ENCODE measurements around the gene SH2D3C.

The SH2D3C gene

DNA sequence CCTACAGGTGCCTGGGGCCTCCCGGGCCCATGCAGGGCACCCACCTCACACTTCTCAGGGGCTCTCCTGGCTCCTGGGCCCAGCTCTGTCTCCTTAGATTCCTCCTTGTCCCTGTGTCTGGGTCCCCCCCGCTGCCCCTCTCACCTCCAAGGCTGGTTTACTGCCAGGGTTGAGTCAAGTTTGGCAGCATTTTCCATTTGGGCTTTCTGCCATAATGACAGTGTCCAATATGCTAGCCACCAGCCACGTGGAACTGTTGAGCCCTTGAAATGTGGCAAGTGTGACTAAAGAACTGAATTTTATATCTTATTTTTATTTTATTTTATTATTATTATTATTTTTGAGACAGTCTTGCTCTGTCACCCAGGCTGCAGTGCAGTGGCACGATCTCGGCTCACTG is 60.7 kb downstream of the SH2D3C start:
- H3K4me1 ChIP-seq (ENCODE audit: control insufficient read depth, low read depth, low read length) = peaks cover 8% of the 10 kb centered on the region
- no peak overlapping the region for H3K4me3 ChIP-seq (ENCODE audit: low read length)
- H3K27me3 ChIP-seq (ENCODE audit: control insufficient read depth, insufficient read depth, low read length) = peaks cover 5% of the 10 kb centered on the region
- no peaks in the 10 kb centered on the region for H3K9me3 ChIP-seq (ENCODE audit: control insufficient read depth, low read depth, low read length)
- H3K36me3 ChIP-seq (ENCODE audit: control insufficient read depth, low read depth, low read length) = no peaks in the 10 kb centered on the region
- H3K9ac ChIP-seq (ENCODE audit: low read length) = no peak overlapping the region
- H3K27ac ChIP-seq (ENCODE audit: low read length) = no peak overlapping the region

DNA sequence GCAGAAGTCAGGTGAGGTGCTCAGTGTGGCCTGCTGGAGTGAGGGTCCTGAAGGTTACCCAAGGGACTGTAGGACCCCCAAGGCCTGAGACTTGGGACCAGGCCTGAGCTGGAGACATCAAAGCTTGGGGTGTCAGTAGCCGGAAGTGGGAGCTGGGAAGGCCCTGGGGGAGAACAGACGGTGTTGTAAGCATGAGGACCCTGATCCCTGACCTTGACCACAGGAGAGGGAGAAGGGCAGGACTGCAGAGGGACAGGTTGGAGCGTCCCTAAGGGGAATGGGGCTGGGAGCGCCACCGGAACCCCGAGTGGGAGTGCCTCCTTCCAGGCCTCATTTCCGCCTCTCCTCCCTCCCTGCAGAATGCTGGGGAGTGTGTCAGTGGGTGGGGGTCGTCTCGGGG is 62.1 kb downstream of the SH2D3C start:
- Histone ChIP-seq H3K9ac (ENCODE audit: low read length) (peak overlapping the region; percentile 42), H3K4me1 (ENCODE audit: control insufficient read depth, low read depth, low read length) (peaks cover 8% of the 10 kb centered on the region), H3K27me3 (ENCODE audit: control insufficient read depth, insufficient read depth, low read length) (peaks cover 5% of the 10 kb centered on the region), H3K36me3 (ENCODE audit: control insufficient read depth, low read depth, low read length) (no peaks in the 10 kb centered on the region), H3K9me3 (ENCODE audit: control insufficient read depth, low read depth, low read length) (no peaks in the 10 kb centered on the region), H3K27ac (ENCODE audit: low read length) (no peak overlapping the region), H3K4me3 (ENCODE audit: low read length) (peak overlapping the region; percentile 82)

DNA sequence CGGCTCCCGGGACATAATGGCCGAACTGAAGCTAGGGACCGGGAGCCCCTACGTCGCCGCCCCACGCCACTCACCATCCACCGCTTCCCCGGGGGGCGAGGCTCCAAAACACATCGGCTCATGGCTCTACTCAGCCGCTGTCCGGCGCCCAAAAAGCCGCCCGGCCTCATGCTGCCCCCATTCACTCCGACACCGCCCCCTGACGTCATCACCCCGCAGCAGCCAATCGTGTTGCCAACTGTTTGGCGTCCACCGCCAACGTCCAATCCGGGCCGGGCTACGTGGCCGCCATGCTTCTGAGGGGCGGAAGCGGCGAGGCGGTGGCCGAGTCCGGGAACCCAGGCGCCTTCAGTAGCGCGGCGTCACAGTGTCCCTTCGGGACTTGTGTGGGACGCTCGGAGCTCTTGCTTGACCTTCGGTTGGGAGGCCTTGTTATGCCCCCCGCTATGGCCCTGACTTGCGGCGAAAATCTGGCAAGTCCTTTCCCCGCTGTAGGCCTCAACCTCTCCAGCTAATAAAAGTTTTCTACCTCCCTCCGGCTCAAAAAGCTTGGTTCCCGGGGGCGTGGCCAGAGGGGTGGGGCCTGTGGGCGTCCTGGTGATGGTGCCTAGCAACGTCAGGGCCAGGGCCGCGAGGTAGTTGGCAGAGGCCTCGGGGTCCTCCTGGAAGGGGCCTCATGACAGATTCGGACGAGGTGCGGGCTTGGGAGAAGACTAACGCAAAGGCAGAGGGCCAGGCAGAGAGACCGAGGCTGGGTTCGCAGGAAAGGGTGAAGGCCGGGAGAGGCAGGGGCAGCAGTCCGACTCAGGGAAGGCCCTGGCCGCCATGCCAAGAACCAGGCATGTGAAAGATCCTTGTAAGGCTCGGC is 62.8 kb downstream of the SH2D3C start, which contains the start of the genes PTRH1 and TTC16:
Gene PTRH1 (minus strand): TSS at position 194 of the 868 bp plus-strand sequence. CDS start 24 bp downstream, at position 170.
Gene TTC16 (plus strand): TSS at position 610 of the 868 bp plus-strand sequence. CDS start 67 bp downstream, at position 677.
- Histone ChIP-seq H3K9ac (ENCODE audit: low read length) (peak within 1 kb of the TSS; percentile 42), H3K4me1 (ENCODE audit: control insufficient read depth, low read depth, low read length) (peaks cover 5% of the 10 kb centered on the region), H3K4me3 (ENCODE audit: low read length) (peak within 1 kb of the TSS; percentile 82), H3K27ac (ENCODE audit: low read length) (no peak within 1 kb of the TSS), H3K36me3 (ENCODE audit: control insufficient read depth, low read depth, low read length) (no peaks in the 10 kb centered on the region), H3K9me3 (ENCODE audit: control insufficient read depth, low read depth, low read length) (no peaks in the 10 kb centered on the region), H3K27me3 (ENCODE audit: control insufficient read depth, insufficient read depth, low read length) (peaks cover 5% of the 10 kb centered on the region)

DNA sequence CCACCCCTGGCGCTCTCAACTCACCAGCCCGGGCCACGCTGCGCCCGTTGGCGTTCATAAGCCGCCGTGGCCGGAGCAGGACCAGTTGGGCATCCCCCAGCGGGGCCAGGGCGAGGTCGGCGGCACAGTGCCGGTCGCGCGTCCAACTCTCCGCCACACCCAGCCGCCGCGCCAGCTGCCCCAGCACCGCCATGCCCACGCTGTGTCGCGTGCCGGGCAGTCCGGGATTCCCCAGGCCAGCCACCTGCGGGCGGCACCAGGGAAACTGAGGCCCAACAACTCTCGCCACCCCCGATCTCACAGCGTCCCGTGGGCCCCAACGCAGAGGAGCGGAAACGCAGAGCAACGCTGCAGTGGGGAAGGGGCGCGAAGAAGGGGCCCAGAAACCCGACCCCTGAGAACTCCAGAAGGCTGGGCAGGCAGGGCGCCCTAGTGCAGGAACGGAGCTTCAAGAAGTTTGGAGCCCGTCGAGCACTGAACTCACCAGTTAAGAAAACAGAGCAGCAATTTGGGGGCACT is 63.5 kb downstream of the SH2D3C start:
- Histone ChIP-seq H3K27ac (ENCODE audit: low read length) (no peak overlapping the region), H3K36me3 (ENCODE audit: control insufficient read depth, low read depth, low read length) (no peaks in the 10 kb centered on the region), H3K9me3 (ENCODE audit: control insufficient read depth, low read depth, low read length) (no peaks in the 10 kb centered on the region), H3K4me1 (ENCODE audit: control insufficient read depth, low read depth, low read length) (peaks cover 5% of the 10 kb centered on the region), H3K9ac (ENCODE audit: low read length) (peak overlapping the region; percentile 42), H3K4me3 (ENCODE audit: low read length) (peak overlapping the region; percentile 82), H3K27me3 (ENCODE audit: control insufficient read depth, insufficient read depth, low read length) (peaks cover 5% of the 10 kb centered on the region)

DNA sequence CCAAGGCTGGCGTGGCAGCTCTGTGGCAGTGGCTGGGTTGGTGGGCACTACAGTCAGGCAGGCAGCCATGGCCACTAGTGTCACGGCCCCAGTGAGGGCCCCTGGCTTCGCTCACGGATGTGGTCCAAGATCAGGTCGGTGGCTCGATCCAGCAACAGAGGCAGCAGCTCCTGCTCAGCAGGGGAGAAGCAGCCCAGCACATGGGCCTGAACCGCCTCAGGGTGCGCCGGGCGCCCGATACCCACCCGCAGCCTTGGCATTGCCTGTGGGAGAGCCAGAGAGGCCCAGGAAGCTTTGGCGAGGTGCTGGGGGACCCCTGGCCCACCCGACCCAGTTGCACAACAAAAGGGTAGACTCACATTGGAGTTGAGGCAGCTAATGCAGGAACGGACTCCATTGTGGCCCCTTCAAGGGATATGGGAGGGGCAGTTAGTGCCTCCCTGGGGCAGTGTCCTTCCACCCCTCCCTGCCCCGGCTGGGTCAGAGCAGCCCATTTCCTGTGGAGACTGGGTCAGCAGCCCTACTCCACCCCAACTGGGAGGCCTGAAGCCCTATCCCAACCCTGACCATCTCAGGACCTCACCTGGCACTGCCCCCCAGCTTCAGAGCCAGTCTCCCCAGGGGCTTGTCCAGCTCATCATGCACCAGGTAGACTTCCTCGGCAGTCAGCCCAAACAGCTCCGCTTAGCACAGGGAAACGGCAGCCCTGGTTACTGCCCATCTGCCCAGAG is 64.3 kb downstream of the SH2D3C start:
- Histone ChIP-seq H3K4me1 (ENCODE audit: control insufficient read depth, low read depth, low read length) (peaks cover 5% of the 10 kb centered on the region), H3K4me3 (ENCODE audit: low read length) (peak overlapping the region; percentile 13), H3K27me3 (ENCODE audit: control insufficient read depth, insufficient read depth, low read length) (peaks cover 5% of the 10 kb centered on the region), H3K9me3 (ENCODE audit: control insufficient read depth, low read depth, low read length) (no peaks in the 10 kb centered on the region), H3K36me3 (ENCODE audit: control insufficient read depth, low read depth, low read length) (no peaks in the 10 kb centered on the region), H3K9ac (ENCODE audit: low read length) (no peak overlapping the region), H3K27ac (ENCODE audit: low read length) (no peak overlapping the region)

DNA sequence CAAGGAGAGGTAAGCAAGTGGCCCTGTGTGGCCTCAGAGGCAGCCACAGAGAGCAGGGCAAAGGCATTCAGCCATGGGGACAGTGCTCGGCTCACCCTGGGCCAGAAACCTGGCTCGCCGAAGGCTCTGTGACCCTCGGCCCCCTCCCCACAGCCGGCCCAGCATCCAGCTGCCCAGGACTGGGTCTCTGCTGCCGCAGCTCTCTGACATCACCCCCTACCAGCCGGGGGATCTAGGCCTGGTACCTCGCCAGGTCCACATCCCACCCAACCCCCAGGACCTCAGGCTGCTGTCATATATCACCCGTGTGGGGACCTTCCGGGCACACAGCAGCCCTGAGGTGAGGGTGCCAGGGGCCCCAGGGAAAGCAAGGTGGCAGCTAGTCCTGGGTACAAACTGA is 65.6 kb downstream of the SH2D3C start:
- peaks cover 5% of the 10 kb centered on the region for H3K27me3 ChIP-seq (ENCODE audit: control insufficient read depth, insufficient read depth, low read length)
- no peak overlapping the region for H3K27ac ChIP-seq (ENCODE audit: low read length)
- H3K9ac ChIP-seq (ENCODE audit: low read length) = no peak overlapping the region
- H3K4me3 ChIP-seq (ENCODE audit: low read length) = no peak overlapping the region
- peaks cover 5% of the 10 kb centered on the region for H3K4me1 ChIP-seq (ENCODE audit: control insufficient read depth, low read depth, low read length)
- H3K36me3 ChIP-seq (ENCODE audit: control insufficient read depth, low read depth, low read length) = no peaks in the 10 kb centered on the region
- no peaks in the 10 kb centered on the region for H3K9me3 ChIP-seq (ENCODE audit: control insufficient read depth, low read depth, low read length)

DNA sequence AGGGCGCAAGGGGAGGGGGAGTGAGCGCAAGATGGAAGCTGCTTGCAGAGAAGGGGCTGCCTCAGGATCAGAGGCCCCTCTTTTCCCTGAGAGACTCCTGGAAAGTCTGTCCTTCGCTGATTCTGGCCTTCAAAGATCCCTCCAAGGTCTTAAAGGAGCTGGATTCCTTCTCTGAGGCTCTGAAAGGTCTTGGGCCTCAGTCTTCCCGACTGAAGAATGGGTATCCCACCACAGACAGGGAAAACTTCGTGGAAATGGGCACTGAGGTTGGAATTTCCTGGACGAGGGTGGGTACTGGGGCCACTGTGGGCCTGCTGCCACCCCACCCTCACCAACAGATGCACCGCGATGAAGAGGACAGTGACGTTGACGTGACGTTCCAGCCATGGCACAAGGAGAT is 66.1 kb downstream of the SH2D3C start:
- Histone ChIP-seq H3K4me3 (ENCODE audit: low read length) (no peak overlapping the region), H3K9me3 (ENCODE audit: control insufficient read depth, low read depth, low read length) (no peaks in the 10 kb centered on the region), H3K36me3 (ENCODE audit: control insufficient read depth, low read depth, low read length) (no peaks in the 10 kb centered on the region), H3K9ac (ENCODE audit: low read length) (no peak overlapping the region), H3K27ac (ENCODE audit: low read length) (no peak overlapping the region), H3K4me1 (ENCODE audit: control insufficient read depth, low read depth, low read length) (peaks cover 5% of the 10 kb centered on the region), H3K27me3 (ENCODE audit: control insufficient read depth, insufficient read depth, low read length) (peaks cover 5% of the 10 kb centered on the region)

DNA sequence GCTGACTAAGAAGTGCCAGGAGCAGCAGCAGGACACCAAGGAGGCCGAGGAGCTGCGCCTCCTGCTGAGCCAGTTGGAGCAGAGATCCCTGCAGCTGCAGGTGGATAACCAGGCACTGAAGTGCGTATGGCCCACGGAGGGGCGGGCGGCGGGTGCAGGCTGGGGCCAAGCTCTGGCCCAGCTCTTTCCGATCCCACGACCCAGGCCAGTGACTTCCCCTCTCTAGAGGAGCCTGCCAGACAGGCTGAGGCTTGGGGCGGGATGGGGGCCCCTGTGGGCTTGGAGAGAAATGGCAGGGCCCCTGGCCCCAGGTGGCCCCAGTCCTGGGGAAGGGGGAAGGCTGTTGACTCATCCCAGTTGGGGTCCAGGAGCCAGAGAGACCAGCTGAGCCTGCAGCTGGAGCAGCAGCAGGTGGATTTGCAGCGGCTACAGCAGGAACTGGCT is 66.6 kb downstream of the SH2D3C start:
- Histone ChIP-seq H3K27ac (ENCODE audit: low read length) (no peak overlapping the region), H3K4me1 (ENCODE audit: control insufficient read depth, low read depth, low read length) (peaks cover 5% of the 10 kb centered on the region), H3K27me3 (ENCODE audit: control insufficient read depth, insufficient read depth, low read length) (peaks cover 5% of the 10 kb centered on the region), H3K36me3 (ENCODE audit: control insufficient read depth, low read depth, low read length) (no peaks in the 10 kb centered on the region), H3K4me3 (ENCODE audit: low read length) (no peak overlapping the region), H3K9ac (ENCODE audit: low read length) (no peak overlapping the region), H3K9me3 (ENCODE audit: control insufficient read depth, low read depth, low read length) (no peaks in the 10 kb centered on the region)

DNA sequence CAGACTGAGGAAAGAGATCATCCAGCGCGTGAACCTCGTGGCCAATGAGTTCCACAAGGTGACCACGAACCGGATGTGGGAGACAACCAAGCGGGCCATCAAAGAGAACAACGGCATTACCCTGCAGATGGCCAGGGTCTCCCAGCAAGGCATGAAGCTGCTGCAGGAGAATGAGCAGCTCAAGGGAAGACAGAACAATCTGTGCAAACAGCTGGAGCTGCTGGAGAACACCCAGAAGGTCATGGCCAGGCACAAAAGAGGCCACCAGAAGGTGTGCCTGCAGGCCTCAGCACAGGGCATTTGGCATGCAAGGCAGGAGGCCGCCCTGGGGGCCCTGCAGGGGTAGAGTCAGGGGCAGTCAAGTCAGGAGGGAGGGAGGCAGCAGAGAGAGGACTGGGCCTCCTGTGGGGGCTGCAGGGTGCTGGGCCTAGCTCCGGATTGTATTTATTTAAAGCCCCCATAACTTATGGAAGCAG is 67.2 kb downstream of the SH2D3C start:
- H3K4me1 ChIP-seq (ENCODE audit: control insufficient read depth, low read depth, low read length) = peaks cover 4% of the 10 kb centered on the region
- H3K36me3 ChIP-seq (ENCODE audit: control insufficient read depth, low read depth, low read length) = no peaks in the 10 kb centered on the region
- peaks cover 5% of the 10 kb centered on the region for H3K27me3 ChIP-seq (ENCODE audit: control insufficient read depth, insufficient read depth, low read length)
- H3K9me3 ChIP-seq (ENCODE audit: control insufficient read depth, low read depth, low read length) = no peaks in the 10 kb centered on the region
- no peak overlapping the region for H3K27ac ChIP-seq (ENCODE audit: low read length)
- no peak overlapping the region for H3K9ac ChIP-seq (ENCODE audit: low read length)
- no peak overlapping the region for H3K4me3 ChIP-seq (ENCODE audit: low read length)

DNA sequence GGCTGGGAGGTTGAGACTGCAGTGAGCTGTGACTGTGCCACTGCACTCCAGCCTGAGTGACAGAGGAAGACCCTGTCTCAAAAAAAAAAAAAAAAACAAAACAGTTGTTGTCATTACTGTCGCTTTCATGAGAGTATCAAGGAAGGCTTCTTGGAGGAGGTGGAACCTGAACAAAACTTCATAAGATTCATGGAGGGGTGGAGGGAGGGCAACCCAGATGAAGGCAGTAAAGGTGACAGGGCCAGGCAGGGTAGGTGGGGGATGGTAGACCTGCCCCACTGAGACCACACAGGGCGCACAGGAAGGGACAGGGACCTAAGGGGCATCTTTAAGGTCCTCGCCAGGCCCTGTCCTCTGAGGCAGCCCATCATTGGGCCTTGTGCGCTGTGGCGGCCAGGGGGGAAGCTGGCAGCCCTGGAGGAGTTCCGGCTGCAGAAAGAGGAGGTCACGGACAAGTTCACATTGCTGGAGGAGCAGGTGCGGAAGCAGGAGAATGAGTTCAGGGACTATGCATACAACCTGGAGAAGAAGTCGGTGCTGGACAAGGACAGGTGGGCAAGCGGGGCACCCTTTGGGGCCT is 68.2 kb downstream of the SH2D3C start:
- Histone ChIP-seq H3K27me3 (ENCODE audit: control insufficient read depth, insufficient read depth, low read length) (peaks cover 5% of the 10 kb centered on the region), H3K36me3 (ENCODE audit: control insufficient read depth, low read depth, low read length) (no peaks in the 10 kb centered on the region), H3K27ac (ENCODE audit: low read length) (no peak overlapping the region), H3K4me3 (ENCODE audit: low read length) (no peak overlapping the region), H3K9me3 (ENCODE audit: control insufficient read depth, low read depth, low read length) (no peaks in the 10 kb centered on the region), H3K4me1 (ENCODE audit: control insufficient read depth, low read depth, low read length) (no peaks in the 10 kb centered on the region), H3K9ac (ENCODE audit: low read length) (no peak overlapping the region)

DNA sequence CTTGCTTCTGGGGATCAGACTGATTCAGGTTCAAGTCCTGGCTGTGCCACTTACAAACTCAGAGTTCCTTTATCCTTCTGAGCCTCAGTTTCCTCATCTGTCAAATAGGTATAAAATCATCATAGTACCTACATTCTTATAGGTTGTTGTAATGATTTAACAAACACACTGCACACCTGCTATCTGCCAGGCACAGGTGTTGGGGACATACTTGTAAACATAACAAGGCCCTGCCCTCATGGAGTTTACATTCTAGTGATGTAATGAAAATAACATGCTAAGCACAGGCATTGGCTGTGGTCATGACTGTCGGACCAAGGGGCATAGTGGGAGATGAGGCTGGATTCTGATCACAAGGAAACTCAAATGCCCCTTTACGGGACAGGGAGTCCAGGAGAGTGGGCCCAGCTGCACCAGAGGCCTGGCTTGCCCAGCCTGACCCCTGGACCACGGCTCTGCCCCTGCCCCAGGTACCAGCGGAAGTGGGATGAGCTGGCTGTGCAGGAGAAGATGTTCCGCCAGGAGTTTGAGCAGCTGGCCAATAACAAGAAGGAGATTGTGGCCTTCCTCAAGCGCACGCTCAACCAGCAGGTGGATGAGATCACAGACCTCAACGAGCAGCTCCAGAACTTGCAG is 69.4 kb downstream of the SH2D3C start:
- Histone ChIP-seq H3K36me3 (ENCODE audit: control insufficient read depth, low read depth, low read length) (no peaks in the 10 kb centered on the region), H3K4me3 (ENCODE audit: low read length) (no peak overlapping the region), H3K27me3 (ENCODE audit: control insufficient read depth, insufficient read depth, low read length) (no peaks in the 10 kb centered on the region), H3K4me1 (ENCODE audit: control insufficient read depth, low read depth, low read length) (no peaks in the 10 kb centered on the region), H3K9ac (ENCODE audit: low read length) (no peak overlapping the region), H3K9me3 (ENCODE audit: control insufficient read depth, low read depth, low read length) (no peaks in the 10 kb centered on the region), H3K27ac (ENCODE audit: low read length) (no peak overlapping the region)
